ENCODE data around the gene CFHR1.

CFHR1 gene

DNA sequence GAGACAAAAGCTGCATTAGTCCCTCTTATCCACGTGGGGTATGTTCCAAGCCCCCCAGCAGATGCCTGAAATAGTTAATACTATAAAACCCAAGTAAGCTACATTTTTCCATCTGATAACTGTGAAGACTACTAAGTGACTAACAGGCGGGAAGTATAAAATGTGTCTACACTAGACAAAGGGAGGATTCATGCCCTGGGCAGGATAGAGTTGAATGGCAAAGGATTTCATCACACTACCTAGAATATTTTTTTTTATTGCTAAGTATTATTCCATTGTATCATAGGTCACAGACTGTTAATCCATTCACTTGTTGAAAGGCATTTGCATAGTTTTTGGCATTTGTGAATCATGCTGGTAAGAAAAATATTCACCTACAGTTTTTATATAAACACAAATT is 41.9 kb downstream of the CFHR1 start:
- no peak for DNase-seq (ENCODE audit: low read depth in 1 of 2, low spot score in 1 of 2)
- Histone ChIP-seq H3K27ac (replicated peaks) (no peak overlapping the region), H3K27me3 (ENCODE audit: insufficient read depth, poor library complexity, severe bottlenecking) (peaks cover 2% of the 10 kb centered on the region), H3K4me3 (replicated peaks; ENCODE audit: insufficient read depth, low read length) (no peak overlapping the region)
- TF ChIP-seq POLR2AphosphoS5 (IDR thresholded peaks at IDR 0.05; ENCODE audit: low read depth) (no peak), SPI1 (IDR thresholded peaks at IDR 0.05; ENCODE audit: borderline replicate concordance, low read depth) (no peak), GABPA (IDR thresholded peaks at IDR 0.05; ENCODE audit: low read depth) (no peak)
- TF ChIP-seq, protein P1, sequence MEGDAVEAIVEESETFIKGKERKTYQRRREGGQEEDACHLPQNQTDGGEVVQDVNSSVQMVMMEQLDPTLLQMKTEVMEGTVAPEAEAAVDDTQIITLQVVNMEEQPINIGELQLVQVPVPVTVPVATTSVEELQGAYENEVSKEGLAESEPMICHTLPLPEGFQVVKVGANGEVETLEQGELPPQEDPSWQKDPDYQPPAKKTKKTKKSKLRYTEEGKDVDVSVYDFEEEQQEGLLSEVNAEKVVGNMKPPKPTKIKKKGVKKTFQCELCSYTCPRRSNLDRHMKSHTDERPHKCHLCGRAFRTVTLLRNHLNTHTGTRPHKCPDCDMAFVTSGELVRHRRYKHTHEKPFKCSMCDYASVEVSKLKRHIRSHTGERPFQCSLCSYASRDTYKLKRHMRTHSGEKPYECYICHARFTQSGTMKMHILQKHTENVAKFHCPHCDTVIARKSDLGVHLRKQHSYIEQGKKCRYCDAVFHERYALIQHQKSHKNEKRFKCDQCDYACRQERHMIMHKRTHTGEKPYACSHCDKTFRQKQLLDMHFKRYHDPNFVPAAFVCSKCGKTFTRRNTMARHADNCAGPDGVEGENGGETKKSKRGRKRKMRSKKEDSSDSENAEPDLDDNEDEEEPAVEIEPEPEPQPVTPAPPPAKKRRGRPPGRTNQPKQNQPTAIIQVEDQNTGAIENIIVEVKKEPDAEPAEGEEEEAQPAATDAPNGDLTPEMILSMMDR (IDR thresholded peaks at IDR 0.05; ENCODE audit: insufficient read depth, low read length) = no peak
- TF ChIP-seq, protein P2, sequence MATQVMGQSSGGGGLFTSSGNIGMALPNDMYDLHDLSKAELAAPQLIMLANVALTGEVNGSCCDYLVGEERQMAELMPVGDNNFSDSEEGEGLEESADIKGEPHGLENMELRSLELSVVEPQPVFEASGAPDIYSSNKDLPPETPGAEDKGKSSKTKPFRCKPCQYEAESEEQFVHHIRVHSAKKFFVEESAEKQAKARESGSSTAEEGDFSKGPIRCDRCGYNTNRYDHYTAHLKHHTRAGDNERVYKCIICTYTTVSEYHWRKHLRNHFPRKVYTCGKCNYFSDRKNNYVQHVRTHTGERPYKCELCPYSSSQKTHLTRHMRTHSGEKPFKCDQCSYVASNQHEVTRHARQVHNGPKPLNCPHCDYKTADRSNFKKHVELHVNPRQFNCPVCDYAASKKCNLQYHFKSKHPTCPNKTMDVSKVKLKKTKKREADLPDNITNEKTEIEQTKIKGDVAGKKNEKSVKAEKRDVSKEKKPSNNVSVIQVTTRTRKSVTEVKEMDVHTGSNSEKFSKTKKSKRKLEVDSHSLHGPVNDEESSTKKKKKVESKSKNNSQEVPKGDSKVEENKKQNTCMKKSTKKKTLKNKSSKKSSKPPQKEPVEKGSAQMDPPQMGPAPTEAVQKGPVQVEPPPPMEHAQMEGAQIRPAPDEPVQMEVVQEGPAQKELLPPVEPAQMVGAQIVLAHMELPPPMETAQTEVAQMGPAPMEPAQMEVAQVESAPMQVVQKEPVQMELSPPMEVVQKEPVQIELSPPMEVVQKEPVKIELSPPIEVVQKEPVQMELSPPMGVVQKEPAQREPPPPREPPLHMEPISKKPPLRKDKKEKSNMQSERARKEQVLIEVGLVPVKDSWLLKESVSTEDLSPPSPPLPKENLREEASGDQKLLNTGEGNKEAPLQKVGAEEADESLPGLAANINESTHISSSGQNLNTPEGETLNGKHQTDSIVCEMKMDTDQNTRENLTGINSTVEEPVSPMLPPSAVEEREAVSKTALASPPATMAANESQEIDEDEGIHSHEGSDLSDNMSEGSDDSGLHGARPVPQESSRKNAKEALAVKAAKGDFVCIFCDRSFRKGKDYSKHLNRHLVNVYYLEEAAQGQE (IDR thresholded peaks at IDR 0.05; ENCODE audit: insufficient replicate concordance, low read depth) = no peak

- no peak for DNase-seq (ENCODE audit: low read depth in 1 of 2, low spot score in 1 of 2)
- H3K4me3 ChIP-seq (replicated peaks; ENCODE audit: insufficient read depth, low read length) = no peak overlapping the region
- H3K27ac ChIP-seq (replicated peaks) = no peak overlapping the region
- TF ChIP-seq, protein P1 (IDR thresholded peaks at IDR 0.05; ENCODE audit: insufficient read depth, low read length) = no peak
- TF ChIP-seq POLR2AphosphoS5 (IDR thresholded peaks at IDR 0.05; ENCODE audit: low read depth) (no peak), GABPA (IDR thresholded peaks at IDR 0.05; ENCODE audit: low read depth) (no peak), SPI1 (IDR thresholded peaks at IDR 0.05; ENCODE audit: borderline replicate concordance, low read depth) (no peak)
- TF ChIP-seq, protein P2 (IDR thresholded peaks at IDR 0.05; ENCODE audit: insufficient replicate concordance, low read depth) = no peak
- H3K27me3 ChIP-seq (ENCODE audit: insufficient read depth, poor library complexity, severe bottlenecking) = peaks cover 2% of the 10 kb centered on the region
These were observed 47.4 kb downstream of the CFHR1 start for GRCh38 chr1:196866974-196867373.

DNA sequence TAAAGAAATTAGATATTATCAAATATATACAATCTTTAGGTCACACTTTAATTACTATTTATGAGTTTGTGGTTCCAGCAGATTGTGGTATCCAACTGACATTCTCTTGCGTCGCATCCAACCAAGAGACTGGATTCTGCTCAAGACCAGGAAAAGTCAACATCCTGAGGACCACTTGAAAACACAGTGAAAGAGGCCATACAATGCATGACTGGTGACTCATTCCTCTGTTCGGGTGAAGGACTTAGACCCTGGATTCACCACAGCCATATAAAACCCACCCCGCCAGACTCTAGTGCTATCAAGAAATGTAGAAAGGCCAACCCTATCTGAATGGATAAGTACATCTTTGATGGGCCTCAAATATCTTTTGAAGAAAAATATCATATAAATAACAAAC is 53.9 kb downstream of the CFHR1 start:
- DNase-seq (ENCODE audit: low read depth in 1 of 2, low spot score in 1 of 2) = no peak

More for the DNA sequence above, 53.9 kb downstream of the CFHR1 start:
- Histone ChIP-seq H3K27ac (replicated peaks) (no peak overlapping the region), H3K27me3 (ENCODE audit: insufficient read depth, poor library complexity, severe bottlenecking) (no peaks in the 10 kb centered on the region), H3K4me3 (replicated peaks; ENCODE audit: insufficient read depth, low read length) (no peak overlapping the region)
- TF ChIP-seq, protein P2 (IDR thresholded peaks at IDR 0.05; ENCODE audit: insufficient replicate concordance, low read depth) = no peak
- TF ChIP-seq SPI1 (IDR thresholded peaks at IDR 0.05; ENCODE audit: borderline replicate concordance, low read depth) (no peak), GABPA (IDR thresholded peaks at IDR 0.05; ENCODE audit: low read depth) (no peak), POLR2AphosphoS5 (IDR thresholded peaks at IDR 0.05; ENCODE audit: low read depth) (no peak)
- TF ChIP-seq, protein P1 (IDR thresholded peaks at IDR 0.05; ENCODE audit: insufficient read depth, low read length) = no peak

Measured in HL-60 (cell line).